SU-DHL-6 (cell line): Measurements from ENCODE around the gene DGKB.

Source experiments
- EZH2phosphoT487 ChIP-seq: fragments of 200-600 bp; sonication (generic), shearing (Covaris generic); conservative IDR thresholded peaks from 2 replicates; pipeline ENCODE4 v1.6.1; 2018; ENCODE audit warnings: mild to moderate bottlenecking, antibody characterized with exemption, low read length, moderate library complexity, mixed read lengths
- TF ChIP-seq, protein P1 (sequence below): fragments of 200-600 bp; sonication (generic); IDR thresholded peaks from one replicate; pipeline ENCODE4 v1.5.1; 2017; ENCODE audit warnings: antibody characterized with exemption, mild to moderate bottlenecking, low read length, moderate library complexity; ENCODE audit not compliant: insufficient read depth, poor library complexity, severe bottlenecking

DNA sequence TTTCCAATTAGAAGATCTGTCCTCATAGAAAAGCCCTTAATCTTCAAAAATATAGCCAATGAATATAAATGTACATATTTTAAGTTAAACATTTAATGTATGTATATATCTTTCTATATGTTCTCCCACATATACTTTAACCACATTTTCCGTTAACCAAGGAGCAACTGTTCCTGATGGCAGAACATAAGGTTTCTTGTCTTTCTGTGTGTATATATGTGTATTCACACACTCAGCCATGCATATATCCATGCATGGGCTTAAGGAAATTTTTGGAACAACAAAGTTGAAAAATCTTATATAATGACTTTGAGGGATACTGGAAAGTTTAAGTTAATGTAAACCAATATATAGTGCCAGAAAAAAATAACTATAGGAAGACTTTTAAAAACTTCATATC lies 274.0 kb downstream of the DGKB start:
- TF ChIP-seq, protein P1, sequence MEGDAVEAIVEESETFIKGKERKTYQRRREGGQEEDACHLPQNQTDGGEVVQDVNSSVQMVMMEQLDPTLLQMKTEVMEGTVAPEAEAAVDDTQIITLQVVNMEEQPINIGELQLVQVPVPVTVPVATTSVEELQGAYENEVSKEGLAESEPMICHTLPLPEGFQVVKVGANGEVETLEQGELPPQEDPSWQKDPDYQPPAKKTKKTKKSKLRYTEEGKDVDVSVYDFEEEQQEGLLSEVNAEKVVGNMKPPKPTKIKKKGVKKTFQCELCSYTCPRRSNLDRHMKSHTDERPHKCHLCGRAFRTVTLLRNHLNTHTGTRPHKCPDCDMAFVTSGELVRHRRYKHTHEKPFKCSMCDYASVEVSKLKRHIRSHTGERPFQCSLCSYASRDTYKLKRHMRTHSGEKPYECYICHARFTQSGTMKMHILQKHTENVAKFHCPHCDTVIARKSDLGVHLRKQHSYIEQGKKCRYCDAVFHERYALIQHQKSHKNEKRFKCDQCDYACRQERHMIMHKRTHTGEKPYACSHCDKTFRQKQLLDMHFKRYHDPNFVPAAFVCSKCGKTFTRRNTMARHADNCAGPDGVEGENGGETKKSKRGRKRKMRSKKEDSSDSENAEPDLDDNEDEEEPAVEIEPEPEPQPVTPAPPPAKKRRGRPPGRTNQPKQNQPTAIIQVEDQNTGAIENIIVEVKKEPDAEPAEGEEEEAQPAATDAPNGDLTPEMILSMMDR: no peak
- TF ChIP-seq EZH2phosphoT487: no peak
